AG10803 (cell line): ENCODE measurements around the gene TRIM36.

Experiments used
- DNase-seq: peaks from one replicate; pipeline ENCODE4 v3.0.0; 2010; ENCODE audit warnings: low read depth
- H3K4me3 ChIP-seq: 2 replicates; pipeline ENCODE4 v1.5.1; 2011; ENCODE audit warnings: mild to moderate bottlenecking, low read length, control low read depth
- TF ChIP-seq, protein P1 (sequence below): conservative IDR thresholded peaks from 2 replicates; pipeline ENCODE4 v1.5.1; 2011; ENCODE audit warnings: mild to moderate bottlenecking, low read length, control low read depth, inconsistent platforms

The TRIM36 gene, protein sequence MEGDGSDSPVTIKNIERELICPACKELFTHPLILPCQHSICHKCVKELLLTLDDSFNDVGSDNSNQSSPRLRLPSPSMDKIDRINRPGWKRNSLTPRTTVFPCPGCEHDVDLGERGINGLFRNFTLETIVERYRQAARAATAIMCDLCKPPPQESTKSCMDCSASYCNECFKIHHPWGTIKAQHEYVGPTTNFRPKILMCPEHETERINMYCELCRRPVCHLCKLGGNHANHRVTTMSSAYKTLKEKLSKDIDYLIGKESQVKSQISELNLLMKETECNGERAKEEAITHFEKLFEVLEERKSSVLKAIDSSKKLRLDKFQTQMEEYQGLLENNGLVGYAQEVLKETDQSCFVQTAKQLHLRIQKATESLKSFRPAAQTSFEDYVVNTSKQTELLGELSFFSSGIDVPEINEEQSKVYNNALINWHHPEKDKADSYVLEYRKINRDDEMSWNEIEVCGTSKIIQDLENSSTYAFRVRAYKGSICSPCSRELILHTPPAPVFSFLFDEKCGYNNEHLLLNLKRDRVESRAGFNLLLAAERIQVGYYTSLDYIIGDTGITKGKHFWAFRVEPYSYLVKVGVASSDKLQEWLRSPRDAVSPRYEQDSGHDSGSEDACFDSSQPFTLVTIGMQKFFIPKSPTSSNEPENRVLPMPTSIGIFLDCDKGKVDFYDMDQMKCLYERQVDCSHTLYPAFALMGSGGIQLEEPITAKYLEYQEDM

DNA sequence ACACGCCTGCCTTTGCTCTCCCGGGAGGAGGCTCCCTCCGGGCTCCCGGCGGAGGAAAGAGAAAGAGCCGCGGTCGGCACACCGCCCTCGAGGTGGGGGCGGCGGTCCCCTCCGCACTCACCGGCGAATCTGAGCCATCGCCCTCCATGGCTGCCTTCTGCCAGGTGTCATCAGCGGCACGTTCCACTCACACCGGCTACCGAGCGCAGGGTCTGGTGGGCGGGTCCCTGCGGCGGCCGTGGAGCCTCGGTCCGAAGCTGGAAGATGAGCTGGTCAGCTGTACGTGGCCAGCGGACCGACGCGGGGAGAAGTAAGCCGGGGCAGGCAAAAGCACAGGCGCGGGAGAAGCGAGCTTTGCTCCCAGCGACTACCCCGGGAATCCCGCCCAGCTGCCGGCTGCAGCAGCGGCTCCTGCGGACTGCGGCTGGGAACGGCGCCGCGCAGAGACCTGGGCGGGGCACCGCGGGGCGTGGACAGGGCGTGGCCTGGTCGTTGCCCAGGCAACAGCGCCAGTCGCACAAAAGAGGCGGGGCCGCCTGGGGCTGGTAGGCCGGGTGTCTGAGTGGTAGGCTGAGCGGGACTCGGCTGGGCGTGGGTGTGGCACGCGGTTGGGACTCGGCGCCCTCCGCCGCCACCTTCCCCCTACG is at the start of gene TRIM36:
TSS of gene TRIM36 (minus strand) at position 422 of the 647 bp plus-strand sequence. CDS start at position 148, 274 bp downstream.
- TF ChIP-seq, protein P1, sequence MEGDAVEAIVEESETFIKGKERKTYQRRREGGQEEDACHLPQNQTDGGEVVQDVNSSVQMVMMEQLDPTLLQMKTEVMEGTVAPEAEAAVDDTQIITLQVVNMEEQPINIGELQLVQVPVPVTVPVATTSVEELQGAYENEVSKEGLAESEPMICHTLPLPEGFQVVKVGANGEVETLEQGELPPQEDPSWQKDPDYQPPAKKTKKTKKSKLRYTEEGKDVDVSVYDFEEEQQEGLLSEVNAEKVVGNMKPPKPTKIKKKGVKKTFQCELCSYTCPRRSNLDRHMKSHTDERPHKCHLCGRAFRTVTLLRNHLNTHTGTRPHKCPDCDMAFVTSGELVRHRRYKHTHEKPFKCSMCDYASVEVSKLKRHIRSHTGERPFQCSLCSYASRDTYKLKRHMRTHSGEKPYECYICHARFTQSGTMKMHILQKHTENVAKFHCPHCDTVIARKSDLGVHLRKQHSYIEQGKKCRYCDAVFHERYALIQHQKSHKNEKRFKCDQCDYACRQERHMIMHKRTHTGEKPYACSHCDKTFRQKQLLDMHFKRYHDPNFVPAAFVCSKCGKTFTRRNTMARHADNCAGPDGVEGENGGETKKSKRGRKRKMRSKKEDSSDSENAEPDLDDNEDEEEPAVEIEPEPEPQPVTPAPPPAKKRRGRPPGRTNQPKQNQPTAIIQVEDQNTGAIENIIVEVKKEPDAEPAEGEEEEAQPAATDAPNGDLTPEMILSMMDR, result no peak
- DNase-seq, result peak; percentile 80

DNA sequence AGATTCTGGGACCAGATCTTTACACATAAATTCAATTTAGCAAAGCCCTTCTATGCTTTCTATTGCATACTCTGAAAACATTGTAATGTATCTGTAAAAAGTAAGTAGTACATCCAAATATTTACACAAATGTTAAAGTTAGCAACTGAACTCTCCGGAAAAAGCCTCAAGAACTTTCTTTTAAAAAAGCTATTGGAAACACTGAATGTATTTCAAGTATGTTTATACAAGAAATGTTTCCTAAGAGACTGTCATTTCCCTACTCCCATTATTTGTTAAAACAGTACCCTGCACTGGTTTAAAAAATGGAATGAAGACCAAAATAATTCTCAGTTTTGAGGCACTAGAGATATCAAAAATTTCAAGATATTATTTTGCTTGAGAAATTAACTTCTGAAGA is 44.8 kb upstream of the TRIM36 start:
- DNase-seq, result no peak

More for the DNA sequence above, at the start of gene TRIM36:
- peak within 1 kb of the TSS; percentile 74 for H3K4me3 ChIP-seq

DNA sequence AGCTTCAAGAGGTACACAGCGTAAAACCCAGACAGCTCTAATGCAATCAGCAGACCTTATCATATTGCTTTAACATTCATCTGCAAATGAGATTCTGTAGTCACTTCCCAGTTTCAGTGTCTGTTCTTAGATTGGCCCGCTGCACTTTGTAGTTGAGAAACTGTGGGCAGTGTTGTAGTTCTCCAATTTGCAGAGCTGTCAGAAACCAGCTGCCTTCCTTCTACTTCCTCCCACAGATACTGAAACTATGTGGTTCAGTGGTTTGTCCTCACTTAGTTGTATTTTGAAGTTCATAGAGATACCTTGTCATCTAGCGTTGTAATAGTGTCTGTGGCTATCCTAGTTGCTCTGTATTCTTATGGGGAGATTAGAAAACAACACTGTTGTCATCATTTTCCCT is 39.6 kb upstream of the TRIM36 start:
- TF ChIP-seq, protein P1, result no peak
- H3K4me3 ChIP-seq, result no peak overlapping the region
- no peak for DNase-seq

More for the DNA sequence above, 44.8 kb upstream of the TRIM36 start:
- TF ChIP-seq, protein P1, result no peak
- H3K4me3 ChIP-seq, result no peak overlapping the region

DNA sequence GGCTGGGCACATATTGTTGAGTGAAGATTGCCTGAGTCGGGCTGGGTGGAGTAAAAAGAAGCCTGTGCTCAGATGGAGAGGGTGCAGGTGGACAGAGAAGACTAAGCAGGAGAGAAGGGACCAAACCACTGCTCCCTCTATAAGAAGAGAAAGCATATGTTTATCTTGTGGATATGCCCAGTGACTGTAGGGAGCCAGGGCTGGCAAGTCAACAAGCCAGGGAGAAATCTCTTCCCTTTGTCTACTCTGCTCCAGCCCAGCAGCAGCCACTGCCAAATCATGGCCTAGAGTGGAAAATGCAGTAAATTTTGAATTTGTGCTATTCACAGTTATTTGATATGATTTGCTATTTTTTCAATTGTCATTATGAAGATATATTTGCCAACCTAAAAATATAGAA is 33.2 kb upstream of the TRIM36 start:
- no peak overlapping the region for H3K4me3 ChIP-seq
- DNase-seq, result no peak
- TF ChIP-seq, protein P1, result no peak

DNA sequence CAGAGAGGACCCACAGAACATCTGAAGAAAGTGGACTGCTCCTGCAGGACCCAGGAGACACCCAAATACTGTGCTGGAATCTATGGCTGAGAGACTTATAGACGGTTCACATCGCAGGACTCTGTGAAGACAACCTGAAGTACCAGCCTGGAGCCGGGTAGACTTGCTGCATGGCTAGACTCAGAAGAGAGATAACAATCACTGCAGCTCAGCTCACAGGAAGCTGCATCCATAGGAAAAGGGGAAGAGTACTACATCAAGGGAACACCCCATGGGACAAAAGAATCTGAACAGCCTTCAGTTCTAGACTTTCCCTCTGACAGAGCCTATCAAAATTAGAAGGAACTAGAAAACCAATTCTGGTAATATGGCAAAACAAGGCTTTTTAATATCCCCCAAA is 26.5 kb upstream of the TRIM36 start:
- TF ChIP-seq, protein P1, result no peak
- H3K4me3 ChIP-seq, result no peak overlapping the region
- DNase-seq, result no peak

DNA sequence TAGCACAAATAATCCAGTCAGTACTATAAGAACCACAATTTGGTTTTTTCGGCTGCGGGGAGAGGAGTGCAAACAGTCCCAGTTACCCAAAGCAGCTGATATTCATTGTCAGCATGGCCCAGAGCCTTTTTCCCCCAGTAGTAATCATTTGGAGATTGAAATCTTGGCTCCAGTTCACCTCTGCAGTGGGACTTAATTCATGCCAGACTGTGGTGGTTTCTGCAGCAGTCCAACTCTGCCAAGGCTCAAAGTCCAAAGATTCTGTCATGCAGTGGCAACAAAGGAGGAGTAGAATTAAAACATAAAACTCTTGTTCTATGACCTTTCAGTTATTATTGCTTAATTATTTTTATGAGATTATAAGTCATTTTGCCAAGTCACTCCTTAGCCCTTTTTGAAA is 25.0 kb upstream of the TRIM36 start:
- DNase-seq, result peak; percentile 74
- no peak overlapping the region for H3K4me3 ChIP-seq
- TF ChIP-seq, protein P1, result no peak
